Measurements from ENCODE around the gene CRIP2. TPM values are rescaled to one million over a fixed set of nuclear protein-coding genes. Genes with fewer than 3 reads are reported as not detected.

The CRIP2 gene
- total and polyA plus RNA-seq, 2 of the 13 experiments (the other 11 are each of a cell fraction or from before 2014, with no cell fraction given), result 31.6 to 37.9 TPM

DNA sequence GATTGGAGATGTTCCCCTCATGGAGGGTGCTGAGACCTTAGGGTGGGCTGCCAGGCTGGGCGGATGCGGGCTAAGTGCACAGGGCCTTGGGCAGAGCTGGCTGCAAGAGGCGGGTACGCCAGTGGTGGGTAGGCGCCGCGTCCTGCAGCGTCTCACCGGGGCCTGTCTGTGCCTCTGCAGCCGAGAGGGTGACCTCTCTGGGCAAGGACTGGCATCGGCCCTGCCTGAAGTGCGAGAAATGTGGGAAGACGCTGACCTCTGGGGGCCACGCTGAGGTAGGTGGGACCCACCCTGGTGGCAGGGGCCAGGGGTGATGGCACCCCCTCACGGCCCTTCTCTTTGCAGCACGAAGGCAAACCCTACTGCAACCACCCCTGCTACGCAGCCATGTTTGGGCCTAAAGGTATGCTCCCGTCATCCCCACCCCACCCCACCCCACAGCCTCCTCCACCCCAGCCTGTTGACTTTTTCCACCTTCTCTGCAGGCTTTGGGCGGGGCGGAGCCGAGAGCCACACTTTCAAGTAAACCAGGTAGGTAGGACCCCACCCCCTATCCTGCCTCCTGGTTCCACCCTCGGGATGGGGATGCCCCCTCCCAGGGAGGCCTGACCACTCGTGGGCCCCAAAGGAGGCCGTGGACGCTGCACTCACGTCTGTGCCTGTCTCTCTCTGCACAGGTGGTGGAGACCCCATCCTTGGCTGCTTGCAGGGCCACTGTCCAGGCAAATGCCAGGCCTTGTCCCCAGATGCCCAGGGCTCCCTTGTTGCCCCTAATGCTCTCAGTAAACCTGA, 13.6 kb downstream of the CRIP2 start (continued):
- no peak for TF ChIP-seq KLF13 (CRISPR knock-in tag; IDR thresholded peaks at IDR 0.05)
- TF ChIP-seq POLR2G (IDR thresholded peaks at IDR 0.05; ENCODE audit: low read depth, low read length), result peak; percentile 23; the same call in 1 of the 2 replicates
- no peak for TF ChIP-seq ARHGAP35 (CRISPR knock-in tag; IDR thresholded peaks at IDR 0.05; ENCODE audit: borderline replicate concordance)
- TF ChIP-seq ZMYM4 (CRISPR knock-in tag; IDR thresholded peaks at IDR 0.05), result no peak
- 0 out of 2 replicates have a peak, but pooled peaks have one; percentile 25 for TF ChIP-seq ZSCAN21 (CRISPR knock-in tag; IDR thresholded peaks at IDR 0.05; ENCODE audit: borderline replicate concordance)
- no peak for TF ChIP-seq NONO (IDR thresholded peaks at IDR 0.05)
- TF ChIP-seq NONO (CRISPR knock-in tag; conservative IDR thresholded peaks at IDR 0.05), result 0 out of 2 replicates have a peak, but pooled peaks have one; percentile 2
- TF ChIP-seq SP1 (IDR thresholded peaks at IDR 0.05), result no peak
- no peak for TF ChIP-seq SP1 (CRISPR knock-in tag; IDR thresholded peaks at IDR 0.05)
- no peak for TF ChIP-seq HDAC6 (IDR thresholded peaks at IDR 0.05; ENCODE audit: low read depth, low read length)
- TF ChIP-seq FOXO1 (CRISPR knock-in tag; IDR thresholded peaks at IDR 0.05), result no peak
- no peak for TF ChIP-seq HDAC1 (CRISPR knock-in tag; IDR thresholded peaks at IDR 0.05)
- no peak for TF ChIP-seq CHD2 (IDR thresholded peaks at IDR 0.05; ENCODE audit: low read depth, low read length)
- no peak for TF ChIP-seq KLF6 (CRISPR knock-in tag; IDR thresholded peaks at IDR 0.05)
- no peak for TF ChIP-seq MED8 (CRISPR knock-in tag; IDR thresholded peaks at IDR 0.05; ENCODE audit: insufficient replicate concordance)
- TF ChIP-seq ZNF724P (CRISPR knock-in tag; IDR thresholded peaks at IDR 0.05; ENCODE audit: borderline replicate concordance), result no peak
- no peak for TF ChIP-seq MED1 (CRISPR knock-in tag; IDR thresholded peaks at IDR 0.05)
- no peak for TF ChIP-seq MTA3 (CRISPR knock-in tag; IDR thresholded peaks at IDR 0.05)
- TF ChIP-seq DR1 (CRISPR knock-in tag; IDR thresholded peaks at IDR 0.05), result no peak
- TF ChIP-seq NFRKB (IDR thresholded peaks at IDR 0.05), result no peak
- no peak for TF ChIP-seq ZNF687 (CRISPR knock-in tag; IDR thresholded peaks at IDR 0.05)
- TF ChIP-seq SCMH1 (CRISPR knock-in tag; IDR thresholded peaks at IDR 0.05; ENCODE audit: borderline replicate concordance), result no peak
- TF ChIP-seq FOXA3 (CRISPR knock-in tag; IDR thresholded peaks at IDR 0.05), result no peak
- TF ChIP-seq ZNF101 (CRISPR knock-in tag; IDR thresholded peaks at IDR 0.05; ENCODE audit: borderline replicate concordance, low read depth), result no peak
- TF ChIP-seq ZMYM3 (CRISPR knock-in tag; IDR thresholded peaks at IDR 0.05), result no peak
- TF ChIP-seq DNMT1 (CRISPR knock-in tag; IDR thresholded peaks at IDR 0.05), result no peak
- no peak for TF ChIP-seq MAFG (CRISPR knock-in tag; IDR thresholded peaks at IDR 0.05)
- no peak for TF ChIP-seq SP5 (CRISPR knock-in tag; IDR thresholded peaks at IDR 0.05; ENCODE audit: borderline replicate concordance, low read depth)
- no peak for TF ChIP-seq PCBP2 (optimal IDR thresholded peaks at IDR 0.05; ENCODE audit: low read depth, low read length, poor library complexity, severe bottlenecking)

Measured in HepG2 (cell line).